GM12872 (cell line): Measurements from ENCODE around the gene POLD1.

Source experiments
- TF ChIP-seq, protein P1 (sequence below): IDR thresholded peaks from 3 replicates; pipeline ENCODE4 v1.5.1; 2011; ENCODE audit warnings: low read depth, mild to moderate bottlenecking, low read length, moderate library complexity; ENCODE audit not compliant: insufficient read depth

Gene POLD1

DNA sequence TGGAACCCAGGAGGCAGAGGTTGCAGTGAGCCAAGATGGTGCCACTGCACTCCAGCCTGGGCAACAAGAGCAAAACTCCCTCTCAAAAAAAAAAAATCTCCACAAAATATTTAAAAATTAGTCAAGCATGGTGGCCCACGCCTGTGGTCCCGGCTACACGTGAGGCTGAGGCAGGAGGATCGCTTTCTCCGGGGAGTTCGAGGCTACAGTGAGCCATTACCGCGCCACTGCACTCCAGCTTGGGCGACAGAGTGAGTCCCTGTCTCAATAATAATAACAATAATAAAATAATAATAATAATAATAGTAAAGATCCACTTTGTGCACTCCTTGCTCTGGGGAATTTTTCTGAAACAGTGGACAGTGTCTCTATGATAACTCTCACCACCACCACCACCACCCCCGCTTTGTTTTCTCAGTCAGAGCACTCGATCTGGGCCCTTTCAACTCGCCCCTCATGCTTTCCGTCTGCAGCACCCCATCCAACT lies 27.4 kb upstream of the POLD1 start:
- TF ChIP-seq, protein P1, sequence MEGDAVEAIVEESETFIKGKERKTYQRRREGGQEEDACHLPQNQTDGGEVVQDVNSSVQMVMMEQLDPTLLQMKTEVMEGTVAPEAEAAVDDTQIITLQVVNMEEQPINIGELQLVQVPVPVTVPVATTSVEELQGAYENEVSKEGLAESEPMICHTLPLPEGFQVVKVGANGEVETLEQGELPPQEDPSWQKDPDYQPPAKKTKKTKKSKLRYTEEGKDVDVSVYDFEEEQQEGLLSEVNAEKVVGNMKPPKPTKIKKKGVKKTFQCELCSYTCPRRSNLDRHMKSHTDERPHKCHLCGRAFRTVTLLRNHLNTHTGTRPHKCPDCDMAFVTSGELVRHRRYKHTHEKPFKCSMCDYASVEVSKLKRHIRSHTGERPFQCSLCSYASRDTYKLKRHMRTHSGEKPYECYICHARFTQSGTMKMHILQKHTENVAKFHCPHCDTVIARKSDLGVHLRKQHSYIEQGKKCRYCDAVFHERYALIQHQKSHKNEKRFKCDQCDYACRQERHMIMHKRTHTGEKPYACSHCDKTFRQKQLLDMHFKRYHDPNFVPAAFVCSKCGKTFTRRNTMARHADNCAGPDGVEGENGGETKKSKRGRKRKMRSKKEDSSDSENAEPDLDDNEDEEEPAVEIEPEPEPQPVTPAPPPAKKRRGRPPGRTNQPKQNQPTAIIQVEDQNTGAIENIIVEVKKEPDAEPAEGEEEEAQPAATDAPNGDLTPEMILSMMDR: no peak

- TF ChIP-seq, protein P1: peak; percentile 87
Measured at GRCh38 chr19:50357178-50358100, 26.7 kb upstream of the POLD1 start.

DNA sequence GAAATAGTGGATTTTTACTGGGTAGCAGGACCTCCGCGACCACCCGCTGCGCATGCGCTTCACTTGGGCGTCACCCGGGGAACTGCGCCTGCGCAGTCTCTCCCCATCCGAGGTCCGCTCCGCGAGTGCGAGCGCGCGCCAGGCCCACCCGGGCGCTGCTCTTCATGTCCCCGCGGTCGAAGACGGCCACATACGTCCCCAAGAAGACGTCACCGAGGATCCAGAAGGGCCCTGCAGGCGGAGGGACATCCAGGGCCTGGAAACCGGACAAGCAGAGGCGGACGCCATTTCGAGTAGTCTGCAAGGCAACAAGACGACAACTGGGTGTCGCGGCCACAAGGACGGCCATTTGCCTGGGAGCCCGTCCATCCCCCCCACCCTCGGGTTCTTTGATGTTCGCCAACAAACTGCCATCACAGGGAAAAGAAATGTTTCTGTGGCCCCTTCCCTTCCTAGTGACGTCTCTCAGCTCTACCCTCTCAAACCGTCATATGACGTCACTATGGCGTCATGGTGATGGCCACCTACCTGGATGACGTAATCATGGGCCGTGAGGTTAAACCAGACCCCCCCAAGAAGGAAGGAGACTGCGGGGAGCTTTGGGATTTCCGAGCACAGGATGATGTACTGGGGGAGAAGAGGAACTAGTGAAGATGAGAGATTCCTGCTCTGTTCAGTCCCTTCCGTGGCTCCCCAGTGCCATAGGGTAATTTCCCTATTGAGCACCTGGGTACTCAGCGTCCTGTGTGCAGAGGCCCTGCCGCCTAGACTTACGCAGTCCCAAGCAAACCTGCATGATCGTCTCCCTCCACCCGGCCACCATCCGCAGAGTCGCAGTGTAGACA lies 25.4 kb upstream of the POLD1 start:
- TF ChIP-seq, protein P1: no peak

DNA sequence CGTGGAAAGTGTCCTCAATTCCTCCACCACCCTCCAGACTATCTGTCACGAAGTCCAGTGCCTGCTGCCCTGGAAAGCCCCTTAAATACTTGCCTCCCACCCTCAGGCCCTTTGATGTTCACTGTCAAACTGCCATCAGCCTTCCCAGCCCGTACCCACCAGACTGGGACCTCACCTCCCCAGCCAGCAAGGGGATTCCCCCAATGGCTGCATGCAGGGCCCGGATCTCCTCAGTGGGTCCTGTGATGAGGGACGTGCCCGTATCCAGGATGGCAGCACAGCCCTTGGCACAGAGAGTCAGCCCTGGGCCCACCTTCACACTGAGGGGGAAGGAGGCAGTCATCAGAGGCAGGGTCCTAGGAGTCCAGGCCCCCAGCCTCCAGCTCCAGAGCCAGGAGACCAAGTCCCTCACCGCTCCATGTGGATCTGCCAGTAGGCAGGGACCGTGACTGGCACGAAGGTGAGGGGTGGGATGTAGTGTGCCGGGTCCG lies 24.8 kb upstream of the POLD1 start:
- TF ChIP-seq, protein P1: no peak

- TF ChIP-seq, protein P1: no peak
Measured at GRCh38 chr19:50361290-50362029, 22.7 kb upstream of the POLD1 start.

- TF ChIP-seq, protein P1: no peak
Measured at GRCh38 chr19:50362030-50362412, 22.1 kb upstream of the POLD1 start.
